Activated CD4-positive, alpha-beta T cell treated with anti-CD3 and anti-CD28 coated beads for 36 hours (primary cell): Measurements from ENCODE around the gene UBB. TPM values are rescaled to one million over a fixed set of nuclear protein-coding genes. Genes with fewer than 3 reads are reported as not detected.
A peak's percentile ranks its signal among the peaks of the same experiment; 100 is the strongest.

Experiments
- ATAC-seq: fragments of 200-7000 bp; cut with Tn5 transposase; one replicate; pipeline ENCODE4 v1.10.0; 2021; ENCODE audit warnings: mild to moderate bottlenecking, moderate library complexity
- CTCF ChIA-PET: fragments of 350-600 bp; sonication (Branson Sonifier 250); formaldehyde crosslinking; loops from one replicate; lab custom pipeline; 2021; ENCODE audit warnings: antibody characterized with exemption; lab: Charles Lee
- POLR2A ChIA-PET: fragments of 350-600 bp; sonication (Branson Sonifier 250); formaldehyde crosslinking; loops from one replicate; lab custom pipeline; 2021; ENCODE audit warnings: antibody characterized with exemption, inconsistent platforms; lab: Charles Lee
- DNase-seq: peaks from one replicate; pipeline ENCODE4 v3.0.0-alpha.2; 2020
- H3K27ac Mint-ChIP-seq: one replicate; pipeline ENCODE4 v1.8.0; 2021; ENCODE audit warnings: mixed read lengths
- H3K27me3 Mint-ChIP-seq: one replicate; pipeline ENCODE4 v1.8.0; 2021; ENCODE audit warnings: mixed read lengths
- H3K36me3 Mint-ChIP-seq: one replicate; pipeline ENCODE4 v1.8.0; 2021; ENCODE audit warnings: low read depth, mixed read lengths
- H3K4me1 Mint-ChIP-seq: one replicate; pipeline ENCODE4 v1.8.0; 2021; ENCODE audit warnings: mixed read lengths
- H3K4me3 Mint-ChIP-seq: one replicate; pipeline ENCODE4 v1.8.0; 2021; ENCODE audit warnings: mild to moderate bottlenecking, moderate library complexity, mixed read lengths
- H3K9me3 Mint-ChIP-seq: one replicate; pipeline ENCODE4 v1.8.0; 2021; ENCODE audit warnings: low read depth, mixed read lengths
- intact Hi-C, 2 experiments: fragments of 100-400 bp; cut with DNase I in 1 of 2; cut with micrococcal nuclease in 1 of 2; formaldehyde crosslinking; loops; one replicate each; pipeline versions ENCODE4 v1.14.2 to v1.15.1; 2022 to 2024; cut with DNase I, micrococcal nuclease
- total RNA-seq, 2 experiments: library from RNA; stranded (reverse); gene quantifications; one replicate each; pipeline ENCODE4 v1.2.3, GENCODE V29; 2021

The UBB gene
- total RNA-seq, 2 experiments from 2014 or later, result 1,578 to 1,806 TPM

- peak; percentile 70 for DNase-seq
- Mint-ChIP-seq H3K27me3 (no peaks in the 10 kb centered on the region), H3K4me3 (peak overlapping the region; percentile 97), H3K4me1 (peaks cover 22% of the 10 kb centered on the region), H3K36me3 (peaks cover 17% of the 10 kb centered on the region), H3K9me3 (no peaks in the 10 kb centered on the region), H3K27ac (peak overlapping the region; percentile 84)
- intact Hi-C loops, result loop anchor here (1.0 to 5.0 kb wide), 4 partner anchors 65 to 135 kb away; partner anchors contain the start of gene PIGL (in 2 of the 2)
- POLR2A ChIA-PET, result interaction anchor here (1.1 to 1.2 kb wide), 2 partner anchors 89 to 338 kb away, joined by 3 read pairs; partner anchors contain the start of gene CCDC144A
- CTCF ChIA-PET, result interaction anchor here (0.9 to 7.4 kb wide), 7 partner anchors 9 to 237 kb away, joined by 3 to 64 read pairs (median 3); no protein-coding TSS in a partner anchor
- peak; percentile 50 for ATAC-seq
Observed at GRCh38 chr17:16352303-16352666, 28.6 kb upstream of the UBB start.

- H3K36me3 Mint-ChIP-seq, result peaks cover 14% of the 10 kb centered on the region
- intact Hi-C loops, result loop anchor here (1.0 to 5.0 kb wide), 8 partner anchors 28 to 183 kb away; partner anchors contain the start of gene PIGL (in 2 of the 2)
- ATAC-seq, result peak; percentile 62
- H3K4me1 Mint-ChIP-seq, result peaks cover 22% of the 10 kb centered on the region
- DNase-seq, result peak; percentile 57
- POLR2A ChIA-PET, result interaction anchor here (0.6 to 1.6 kb wide), 5 partner anchors 28 to 337 kb away, joined by 3 to 9 read pairs (median 5); partner anchors contain the start of genes CCDC144A and UBB
- H3K9me3 Mint-ChIP-seq, result no peaks in the 10 kb centered on the region
- H3K27ac Mint-ChIP-seq, result peak overlapping the region; percentile 84
- no peaks in the 10 kb centered on the region for H3K27me3 Mint-ChIP-seq
- CTCF ChIA-PET, result interaction anchor here (0.6 to 7.4 kb wide), 11 partner anchors 9 to 237 kb away, joined by 3 to 64 read pairs (median 3); no protein-coding TSS in a partner anchor
- peak overlapping the region; percentile 97 for H3K4me3 Mint-ChIP-seq
Observed at GRCh38 chr17:16352667-16353316, 28.1 kb upstream of the UBB start.

GRCh38 chr17:16353317-16354174, 27.3 kb upstream of the UBB start, which contains the start of gene CENPV:
Gene CENPV, minus strand, starts transcription at chr17:16353469. Its CDS starts 33 bp downstream, at chr17:16353436.
- H3K4me3 Mint-ChIP-seq, result peak within 1 kb of the TSS; percentile 97
- ChIA-PET POLR2A (interaction anchor here (0.5 to 1.6 kb wide), 6 partner anchors 27 to 336 kb away, joined by 3 to 9 read pairs (median 4); partner anchors contain the start of genes CCDC144A and UBB), CTCF (interaction anchor here (0.5 to 7.4 kb wide), 12 partner anchors 9 to 1483 kb away, joined by 3 to 64 read pairs (median 3); partner anchors contain the start of gene SREBF1)
- peaks cover 14% of the 10 kb centered on the region for H3K36me3 Mint-ChIP-seq
- H3K9me3 Mint-ChIP-seq, result no peaks in the 10 kb centered on the region
- DNase-seq (peak; percentile 81), ATAC-seq (peak; percentile 82)
- H3K27me3 Mint-ChIP-seq, result no peaks in the 10 kb centered on the region
- peaks cover 22% of the 10 kb centered on the region for H3K4me1 Mint-ChIP-seq
- intact Hi-C loops, result loop anchor here (1.0 to 5.0 kb wide), 7 partner anchors 27 to 182 kb away; partner anchors contain the start of gene PIGL (in 1 of the 2)
- peak within 1 kb of the TSS; percentile 84 for H3K27ac Mint-ChIP-seq

- ChIA-PET POLR2A (no interaction called here), CTCF (interaction anchor here (0.6 to 7.4 kb wide), 2 partner anchors 10 to 165 kb away, joined by 3 to 64 read pairs; no protein-coding TSS in a partner anchor)
- H3K36me3 Mint-ChIP-seq, result peaks cover 6% of the 10 kb centered on the region
- peaks cover 20% of the 10 kb centered on the region for H3K4me1 Mint-ChIP-seq
- no peaks in the 10 kb centered on the region for H3K9me3 Mint-ChIP-seq
- peak overlapping the region; percentile 69 for H3K4me3 Mint-ChIP-seq
- ATAC-seq (no peak), DNase-seq (no peak)
- no peak overlapping the region for H3K27ac Mint-ChIP-seq
- intact Hi-C loops, result loop anchor here in 1 of 2 experiments (5.0 kb wide), 1 partner anchor 67 kb away; no protein-coding TSS in a partner anchor
- no peaks in the 10 kb centered on the region for H3K27me3 Mint-ChIP-seq
Observed at GRCh38 chr17:16354585-16354984, 26.3 kb upstream of the UBB start.

- POLR2A ChIA-PET, result no interaction called here
- no peaks in the 10 kb centered on the region for H3K36me3 Mint-ChIP-seq
Observed at GRCh38 chr17:16358394-16358793, 22.5 kb upstream of the UBB start.

GRCh38 chr17:16361874-16362273, 19.0 kb upstream of the UBB start:
- Mint-ChIP-seq H3K9me3 (no peaks in the 10 kb centered on the region), H3K36me3 (no peaks in the 10 kb centered on the region), H3K27ac (no peak overlapping the region), H3K4me1 (no peaks in the 10 kb centered on the region), H3K4me3 (no peak overlapping the region), H3K27me3 (no peaks in the 10 kb centered on the region)
- intact Hi-C loops, result loop anchor here in 1 of 2 experiments (5.0 to 10.0 kb wide), 2 partner anchors 53 to 75 kb away; partner anchors contain the start of gene TRPV2
- no peak for DNase-seq
- POLR2A ChIA-PET, result no interaction called here
- peak; percentile 23 for ATAC-seq
- CTCF ChIA-PET, result interaction anchor here (2.8 to 5.2 kb wide), 3 partner anchors 12 to 160 kb away, joined by 8 to 69 read pairs (median 24); no protein-coding TSS in a partner anchor

More at GRCh38 chr17:16358394-16358793, 22.5 kb upstream of the UBB start:
- ATAC-seq (no peak), DNase-seq (no peak)
- Mint-ChIP-seq H3K4me1 (peaks cover 5% of the 10 kb centered on the region), H3K4me3 (no peak overlapping the region), H3K27ac (no peak overlapping the region), H3K9me3 (no peaks in the 10 kb centered on the region), H3K27me3 (no peaks in the 10 kb centered on the region)
- CTCF ChIA-PET, result interaction anchor here (1.2 kb wide), 1 partner anchor 163 kb away, joined by 4 read pairs; no protein-coding TSS in a partner anchor
- intact Hi-C loops, result no loop called here

- Mint-ChIP-seq H3K27me3 (no peaks in the 10 kb centered on the region), H3K4me3 (no peak overlapping the region), H3K27ac (no peak overlapping the region), H3K9me3 (no peaks in the 10 kb centered on the region), H3K36me3 (no peaks in the 10 kb centered on the region), H3K4me1 (no peaks in the 10 kb centered on the region)
- ChIA-PET POLR2A (interaction anchor here (0.6 to 1.7 kb wide), 6 partner anchors 17 to 172 kb away, joined by 3 read pairs; partner anchors contain the start of gene UBB), CTCF (interaction anchor here (0.6 to 5.2 kb wide), 43 partner anchors 10 to 337 kb away, joined by 3 to 69 read pairs (median 4); partner anchors contain the start of genes CENPV, PIGL and TRPV2)
- DNase-seq (peak; percentile 89), ATAC-seq (peak; percentile 98)
- intact Hi-C loops, result loop anchor here (1.0 to 10.0 kb wide), 4 partner anchors 51 to 157 kb away; partner anchors contain the start of gene TRPV2 (in 2 of the 2)
Observed at GRCh38 chr17:16363749-16364536, 16.9 kb upstream of the UBB start.

GRCh38 chr17:16364625-16365024, 16.3 kb upstream of the UBB start:
- ATAC-seq (no peak), DNase-seq (no peak)
- Mint-ChIP-seq H3K9me3 (no peaks in the 10 kb centered on the region), H3K36me3 (no peaks in the 10 kb centered on the region), H3K4me3 (no peak overlapping the region), H3K27me3 (no peaks in the 10 kb centered on the region), H3K27ac (no peak overlapping the region), H3K4me1 (no peaks in the 10 kb centered on the region)
- CTCF ChIA-PET, result interaction anchor here (0.6 to 5.2 kb wide), 25 partner anchors 9 to 338 kb away, joined by 3 to 69 read pairs (median 5); partner anchors contain the start of genes CENPV, PIGL and TRPV2
- intact Hi-C loops, result loop anchor here in 1 of 2 experiments (1.0 to 10.0 kb wide), 3 partner anchors 50 to 157 kb away; partner anchors contain the start of gene TRPV2
- POLR2A ChIA-PET, result interaction anchor here (0.5 to 1.7 kb wide), 3 partner anchors 16 to 108 kb away, joined by 3 read pairs; partner anchors contain the start of gene UBB

GRCh38 chr17:16371742-16372141, 9.1 kb upstream of the UBB start:
- ATAC-seq (no peak), DNase-seq (no peak)
- intact Hi-C loops, result no loop called here
- ChIA-PET POLR2A (no interaction called here), CTCF (interaction anchor here (4.2 kb wide), 1 partner anchor 8 kb away, joined by 24 read pairs; no protein-coding TSS in a partner anchor)
- Mint-ChIP-seq H3K4me1 (no peaks in the 10 kb centered on the region), H3K27me3 (no peaks in the 10 kb centered on the region), H3K27ac (no peak overlapping the region), H3K9me3 (no peaks in the 10 kb centered on the region), H3K4me3 (no peak overlapping the region), H3K36me3 (no peaks in the 10 kb centered on the region)
